GM21526 (cell line): ENCODE data around the gene SYDE1.
"Not testable (repeated sequence)": the region's sequence is repeated elsewhere in the genome, so short reads cannot be mapped to it uniquely, and the experiment has no call there.

Source experiments
- ATAC-seq: cut with Tn5 transposase; IDR thresholded peaks from one replicate; pipeline ENCODE4 v1.9.1; 2021; ENCODE audit warnings: moderate library complexity; ENCODE audit not compliant: unreplicated experiment, low FRiP score

Gene SYDE1, protein sequence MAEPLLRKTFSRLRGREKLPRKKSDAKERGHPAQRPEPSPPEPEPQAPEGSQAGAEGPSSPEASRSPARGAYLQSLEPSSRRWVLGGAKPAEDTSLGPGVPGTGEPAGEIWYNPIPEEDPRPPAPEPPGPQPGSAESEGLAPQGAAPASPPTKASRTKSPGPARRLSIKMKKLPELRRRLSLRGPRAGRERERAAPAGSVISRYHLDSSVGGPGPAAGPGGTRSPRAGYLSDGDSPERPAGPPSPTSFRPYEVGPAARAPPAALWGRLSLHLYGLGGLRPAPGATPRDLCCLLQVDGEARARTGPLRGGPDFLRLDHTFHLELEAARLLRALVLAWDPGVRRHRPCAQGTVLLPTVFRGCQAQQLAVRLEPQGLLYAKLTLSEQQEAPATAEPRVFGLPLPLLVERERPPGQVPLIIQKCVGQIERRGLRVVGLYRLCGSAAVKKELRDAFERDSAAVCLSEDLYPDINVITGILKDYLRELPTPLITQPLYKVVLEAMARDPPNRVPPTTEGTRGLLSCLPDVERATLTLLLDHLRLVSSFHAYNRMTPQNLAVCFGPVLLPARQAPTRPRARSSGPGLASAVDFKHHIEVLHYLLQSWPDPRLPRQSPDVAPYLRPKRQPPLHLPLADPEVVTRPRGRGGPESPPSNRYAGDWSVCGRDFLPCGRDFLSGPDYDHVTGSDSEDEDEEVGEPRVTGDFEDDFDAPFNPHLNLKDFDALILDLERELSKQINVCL

DNA sequence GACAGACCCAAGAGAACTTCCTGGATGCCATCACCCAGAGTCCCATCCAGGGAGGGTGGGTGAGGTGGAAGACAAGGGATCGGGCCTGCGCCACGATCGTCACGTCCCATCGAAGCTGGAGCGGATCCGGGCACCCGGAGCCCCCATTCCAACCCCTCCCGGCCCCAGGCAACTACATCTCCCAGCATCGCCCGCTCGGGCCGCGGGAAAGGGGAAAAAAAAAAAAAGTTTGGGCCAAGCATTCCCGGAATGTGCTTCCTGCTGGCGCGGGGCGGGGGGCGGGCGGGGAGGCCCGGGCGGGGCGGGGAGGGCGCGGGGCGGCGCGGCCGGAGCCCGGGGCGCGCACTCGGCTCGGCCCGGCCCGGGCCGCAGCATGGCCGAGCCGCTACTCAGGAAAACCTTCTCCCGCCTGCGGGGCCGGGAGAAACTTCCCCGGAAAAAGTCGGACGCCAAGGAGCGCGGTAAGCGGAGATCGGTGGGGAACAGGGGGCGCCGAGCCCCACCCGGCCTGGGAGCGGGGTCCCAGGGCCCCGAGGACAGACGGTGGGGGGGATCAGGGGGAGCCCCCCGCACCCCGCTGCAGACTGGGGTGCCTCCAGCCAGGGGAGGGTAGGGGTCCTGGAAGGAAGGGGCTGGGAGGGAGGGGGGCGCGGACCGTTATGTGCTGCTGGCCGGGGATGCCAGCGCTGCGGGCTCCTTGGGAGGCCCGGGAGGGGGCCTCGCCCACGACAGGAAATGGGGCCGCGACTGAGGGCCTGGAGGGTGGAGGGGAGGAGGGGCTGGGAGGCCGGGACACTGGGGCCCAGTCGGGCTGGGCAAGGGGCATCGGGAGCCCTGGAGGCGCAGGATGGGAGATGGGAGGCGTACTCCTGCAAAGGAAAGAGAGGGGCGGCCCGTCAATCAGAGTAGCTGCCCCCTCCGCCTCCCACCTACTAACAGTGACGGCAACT lies at the start of gene SYDE1:
SYDE1 (plus strand) TSS at position 341 of the 950 bp plus-strand sequence; CDS start at position 374, 33 bp downstream.
- ATAC-seq, result no peak

DNA sequence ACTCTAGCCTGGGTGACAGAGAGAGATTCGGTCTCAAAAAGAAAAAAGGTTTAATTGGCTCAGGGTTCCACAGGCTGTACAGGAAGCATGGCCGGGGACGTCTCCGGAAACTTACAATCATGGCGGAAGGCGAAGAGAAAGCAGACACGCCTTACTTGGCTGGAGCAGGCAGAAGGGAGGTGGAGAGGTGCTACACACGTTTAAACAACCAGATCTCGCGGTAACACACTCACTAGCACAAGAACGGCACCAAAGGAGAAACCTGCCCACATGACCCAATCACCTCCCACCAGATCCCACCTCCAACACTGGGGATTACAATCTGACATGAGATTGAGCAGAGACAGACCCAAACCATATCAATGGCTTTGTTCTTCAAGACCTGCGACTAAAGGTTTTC lies 45.2 kb upstream of the SYDE1 start:
- no peak for ATAC-seq

DNA sequence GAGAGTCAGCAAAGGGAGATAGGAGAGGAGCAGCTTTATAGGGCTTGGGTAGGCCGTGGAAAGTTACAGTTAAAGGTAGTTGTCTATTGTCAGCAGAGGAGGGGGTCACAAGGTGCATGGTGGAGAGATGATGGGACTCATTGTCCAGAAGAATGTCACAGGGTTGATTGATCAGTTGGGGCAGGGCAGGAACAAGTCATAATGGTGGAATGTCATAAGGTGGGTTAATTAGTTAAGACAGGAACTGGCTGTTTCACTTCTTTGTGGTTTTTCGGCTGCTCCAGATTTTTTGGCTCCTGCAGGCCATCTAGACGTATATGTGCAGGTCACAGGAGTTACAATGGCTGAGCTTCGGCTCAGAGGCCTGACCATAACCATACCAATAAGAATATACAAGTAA lies 36.8 kb upstream of the SYDE1 start:
- not testable (repeated sequence) for ATAC-seq

DNA sequence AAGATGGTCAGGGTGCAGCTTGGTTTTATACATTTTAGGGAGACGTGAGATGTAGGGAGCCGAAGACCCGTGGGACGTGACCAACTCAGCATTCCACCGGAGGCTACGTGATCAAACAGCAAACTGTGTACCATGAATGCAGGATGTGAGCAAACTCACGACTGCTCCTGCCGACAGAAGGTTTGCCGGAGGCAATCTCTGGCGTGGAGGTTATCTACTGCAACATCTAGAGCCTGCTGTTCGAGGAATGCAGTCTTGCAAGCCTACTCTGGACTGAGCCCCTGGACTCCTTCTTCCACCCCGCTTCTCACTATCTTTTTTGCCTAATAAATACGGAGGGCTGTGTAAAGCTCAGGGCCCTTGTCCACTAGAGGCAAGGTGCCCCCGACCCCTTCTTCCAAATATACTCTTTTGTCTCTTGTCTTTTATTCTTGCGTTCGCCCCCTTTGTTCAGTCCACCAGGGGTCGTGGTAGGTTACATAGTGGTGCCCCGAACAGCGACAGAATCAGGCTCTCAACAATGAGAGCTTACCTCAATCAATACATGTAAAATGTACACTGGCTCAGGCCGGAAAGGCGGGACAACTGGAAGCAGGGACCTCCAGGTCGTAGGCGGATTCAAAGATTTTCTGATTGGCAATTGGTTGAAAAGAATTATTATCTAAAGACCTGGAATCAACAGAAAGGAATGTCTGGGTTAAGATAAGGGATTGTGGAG lies 34.1 kb upstream of the SYDE1 start:
- ATAC-seq, result no peak

DNA sequence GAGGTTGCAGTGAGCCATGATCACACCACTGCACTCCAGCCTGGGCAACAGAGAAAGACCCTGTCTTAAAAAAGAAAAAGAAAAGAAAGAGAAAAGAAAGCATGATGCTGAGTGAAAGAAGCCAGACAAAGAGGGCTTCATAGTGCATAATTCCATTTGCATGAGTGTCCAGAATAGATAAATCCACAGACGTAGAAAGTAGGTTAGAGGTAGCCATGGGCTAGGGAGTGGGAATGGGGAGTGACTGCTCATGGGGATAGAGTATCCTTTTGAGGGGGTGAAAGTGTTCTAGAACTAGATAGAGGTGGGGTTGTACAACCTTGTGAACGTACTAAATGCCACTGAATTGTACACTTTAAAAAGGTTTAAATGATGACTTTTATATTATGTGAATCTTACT lies 32.8 kb upstream of the SYDE1 start:
- no peak for ATAC-seq

DNA sequence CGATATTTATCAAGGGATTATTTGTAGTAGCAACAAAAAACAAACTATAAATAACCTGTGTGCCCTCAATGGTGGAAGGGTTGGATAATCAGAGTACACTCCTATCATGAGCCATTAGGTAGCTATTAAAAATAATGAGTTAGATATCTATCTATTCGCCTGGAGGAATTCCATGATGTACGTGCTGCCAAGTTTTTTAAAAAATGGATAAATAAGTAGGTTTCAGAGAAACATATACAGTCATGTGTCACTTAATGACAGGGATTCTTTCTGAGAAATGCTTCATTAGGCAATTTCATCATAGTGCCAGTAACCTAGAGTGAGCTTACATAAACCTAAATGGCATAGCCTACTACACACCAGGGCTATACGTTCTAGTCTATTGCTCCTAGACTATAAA lies 31.4 kb upstream of the SYDE1 start:
- no peak for ATAC-seq

DNA sequence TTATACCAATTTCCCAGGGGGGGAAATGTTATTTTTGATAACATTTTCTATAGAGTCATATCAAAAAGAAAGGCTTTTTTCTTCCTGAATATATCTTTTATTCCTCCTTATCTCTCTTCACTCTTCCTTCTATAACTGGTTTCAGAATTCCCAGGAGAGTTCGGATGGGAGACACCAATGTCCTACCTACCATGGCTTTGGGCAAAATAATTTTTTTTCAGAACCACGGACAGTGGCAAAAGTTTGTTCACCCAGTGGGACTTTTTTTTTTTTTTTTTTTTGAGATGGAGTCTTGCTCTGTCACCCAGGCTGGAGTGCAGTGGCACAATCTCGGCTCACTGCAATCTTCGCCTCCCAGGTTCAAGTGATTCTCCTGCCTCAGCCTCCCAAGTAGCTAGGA lies 27.2 kb upstream of the SYDE1 start:
- not testable (repeated sequence) for ATAC-seq

DNA sequence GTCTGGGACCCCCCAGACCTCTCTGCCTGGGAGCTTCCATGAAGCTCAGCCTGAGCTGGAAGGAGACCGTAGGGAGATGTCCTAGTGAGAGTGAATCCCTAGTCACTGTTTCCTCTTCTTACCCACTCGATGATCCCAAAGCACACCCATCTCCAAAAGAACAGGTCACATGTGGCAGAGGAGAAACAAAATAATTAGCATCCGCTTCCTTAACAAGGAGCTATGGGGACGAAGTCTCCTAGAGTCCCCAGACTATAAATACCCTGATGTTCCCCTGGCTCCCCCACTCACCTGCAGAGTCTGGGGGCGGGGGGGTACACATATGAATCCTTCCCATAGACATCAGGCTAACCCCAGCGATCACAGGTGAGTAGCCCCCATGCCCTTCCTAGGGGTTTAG lies 25.3 kb upstream of the SYDE1 start, which contains the start of gene OR1I1:
OR1I1 (plus strand) TSS at position 301 of the 400 bp plus-strand sequence. CDS start 4,855 bp downstream, outside the sequence.
- no peak for ATAC-seq

DNA sequence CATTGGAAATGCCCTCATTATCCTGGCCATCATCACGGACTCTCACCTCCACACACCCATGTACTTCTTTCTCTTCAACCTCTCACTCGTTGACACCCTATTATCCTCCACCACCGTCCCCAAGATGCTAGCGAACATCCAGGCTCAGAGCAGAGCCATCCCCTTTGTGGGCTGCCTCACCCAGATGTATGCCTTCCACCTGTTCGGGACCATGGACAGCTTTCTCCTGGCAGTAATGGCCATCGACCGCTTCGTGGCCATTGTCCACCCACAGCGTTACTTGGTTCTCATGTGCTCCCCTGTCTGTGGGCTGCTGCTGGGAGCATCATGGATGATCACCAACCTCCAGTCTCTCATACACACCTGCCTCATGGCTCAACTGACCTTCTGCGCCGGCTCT lies 20.0 kb upstream of the SYDE1 start:
- ATAC-seq, result no peak

DNA sequence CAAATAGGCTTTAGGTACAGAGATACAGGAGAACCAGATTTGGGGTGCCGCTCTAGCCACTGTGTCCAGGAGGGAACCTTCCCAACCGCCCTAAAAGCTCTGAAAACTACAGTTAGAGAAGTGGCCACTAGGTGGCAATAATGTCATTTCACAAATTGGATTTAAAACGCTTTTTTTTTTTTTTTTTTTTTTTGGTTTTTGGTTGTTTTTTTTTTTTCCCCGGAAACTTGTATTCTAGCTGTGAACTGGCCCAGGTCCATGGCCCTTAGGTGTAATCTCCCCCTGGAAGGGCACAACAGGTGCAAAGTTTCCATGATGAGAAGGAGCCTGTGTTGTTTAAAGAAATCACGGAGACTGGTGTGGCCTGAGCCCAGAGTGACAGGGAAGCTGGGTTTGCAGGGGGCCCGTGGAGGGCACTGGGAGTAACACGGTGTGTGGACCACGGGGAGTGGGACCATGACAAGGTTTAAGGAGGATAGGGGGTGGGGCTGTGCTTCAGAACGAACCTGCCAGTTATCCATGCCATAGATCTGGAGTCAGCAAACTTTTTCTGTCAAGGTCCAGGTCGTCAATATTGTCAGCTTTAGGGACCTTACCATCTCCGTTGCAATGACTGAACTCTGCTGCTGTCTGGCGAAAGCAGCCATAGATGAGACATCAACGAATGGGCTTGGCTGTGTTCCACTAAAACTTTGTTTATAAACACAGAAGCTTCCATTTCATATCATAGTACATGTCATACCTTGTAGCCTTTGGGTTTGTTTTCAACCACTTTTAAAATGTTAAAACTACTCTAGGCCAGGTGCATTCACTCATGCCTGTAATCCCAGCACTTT lies 15.1 kb upstream of the SYDE1 start:
- no peak for ATAC-seq

DNA sequence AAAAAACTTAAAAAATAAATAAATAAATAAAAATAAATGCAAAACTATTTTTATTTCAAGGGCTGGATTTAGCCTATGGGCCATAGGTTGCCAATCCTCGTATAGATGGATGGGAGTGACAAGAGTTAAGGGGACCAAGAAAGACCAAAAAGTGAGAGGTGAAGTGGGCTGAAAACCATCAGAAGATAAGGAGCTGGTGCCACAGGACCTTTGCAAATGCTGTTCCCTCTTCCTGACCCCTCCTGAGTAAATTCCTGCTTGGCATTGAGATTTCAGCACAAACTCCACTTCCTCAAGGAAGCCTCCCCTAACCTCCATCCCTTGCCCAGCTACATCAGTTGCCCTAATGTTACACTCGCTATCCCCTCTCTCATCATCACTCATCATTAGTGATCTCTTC lies 14.2 kb upstream of the SYDE1 start:
- no peak for ATAC-seq

DNA sequence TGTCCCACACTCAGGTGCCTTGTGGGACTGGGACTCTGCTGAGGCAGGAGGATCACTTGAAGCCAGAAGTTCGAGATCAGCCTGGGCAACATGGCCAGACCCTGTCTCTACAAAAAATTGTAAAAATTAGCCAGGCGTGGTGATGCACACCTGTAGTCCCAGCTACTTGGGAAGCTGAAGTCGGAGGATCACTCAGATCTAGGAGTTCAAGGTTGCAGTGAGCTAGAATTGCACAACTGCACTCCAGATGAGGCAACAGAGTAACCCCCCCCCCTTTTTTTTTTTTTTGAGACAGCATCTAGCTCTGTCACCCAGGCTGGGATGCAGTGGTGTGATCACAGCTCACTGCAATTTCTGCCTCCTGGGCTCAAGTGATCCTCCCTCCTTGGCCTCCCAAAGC lies 11.0 kb upstream of the SYDE1 start:
- ATAC-seq, result no peak

DNA sequence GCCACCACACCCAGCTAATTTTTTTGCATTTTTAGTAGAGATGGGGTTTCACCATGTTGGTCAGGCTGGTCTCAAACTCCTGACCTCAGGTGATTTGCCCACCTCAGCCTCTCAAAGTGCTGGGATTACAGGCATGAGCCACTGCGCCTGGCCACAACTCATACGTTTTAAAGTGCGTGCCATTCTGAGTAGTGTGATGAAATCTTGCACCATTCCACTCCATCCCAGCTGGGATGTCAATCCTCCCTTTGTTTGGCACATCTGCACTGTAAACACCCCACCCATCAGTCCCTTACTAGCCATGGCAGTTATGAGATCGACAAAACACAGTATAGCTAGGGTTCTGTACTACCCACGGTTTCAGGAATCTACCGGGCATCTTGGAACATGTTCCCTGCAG lies 9.2 kb upstream of the SYDE1 start:
- ATAC-seq, result not testable (repeated sequence)

DNA sequence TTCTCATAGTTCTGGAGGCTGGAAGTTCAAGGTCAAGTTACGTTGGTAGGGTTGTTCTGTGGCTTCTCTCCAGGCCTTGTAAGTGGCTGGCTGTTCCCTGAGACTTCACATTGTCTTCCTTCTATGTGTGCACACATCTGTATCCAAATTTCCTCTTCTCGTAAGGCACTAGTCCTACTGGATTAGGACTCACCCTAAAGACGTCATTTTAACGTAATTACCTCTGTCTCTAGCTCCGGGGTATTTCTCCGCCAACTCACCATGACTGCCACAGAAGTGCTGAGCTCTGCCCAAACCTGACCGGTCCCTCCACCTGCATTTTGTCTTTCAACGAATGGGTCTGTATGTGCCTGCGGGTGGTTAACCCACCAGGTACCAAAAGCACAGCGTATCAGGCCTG lies 8.7 kb upstream of the SYDE1 start:
- ATAC-seq, result no peak

DNA sequence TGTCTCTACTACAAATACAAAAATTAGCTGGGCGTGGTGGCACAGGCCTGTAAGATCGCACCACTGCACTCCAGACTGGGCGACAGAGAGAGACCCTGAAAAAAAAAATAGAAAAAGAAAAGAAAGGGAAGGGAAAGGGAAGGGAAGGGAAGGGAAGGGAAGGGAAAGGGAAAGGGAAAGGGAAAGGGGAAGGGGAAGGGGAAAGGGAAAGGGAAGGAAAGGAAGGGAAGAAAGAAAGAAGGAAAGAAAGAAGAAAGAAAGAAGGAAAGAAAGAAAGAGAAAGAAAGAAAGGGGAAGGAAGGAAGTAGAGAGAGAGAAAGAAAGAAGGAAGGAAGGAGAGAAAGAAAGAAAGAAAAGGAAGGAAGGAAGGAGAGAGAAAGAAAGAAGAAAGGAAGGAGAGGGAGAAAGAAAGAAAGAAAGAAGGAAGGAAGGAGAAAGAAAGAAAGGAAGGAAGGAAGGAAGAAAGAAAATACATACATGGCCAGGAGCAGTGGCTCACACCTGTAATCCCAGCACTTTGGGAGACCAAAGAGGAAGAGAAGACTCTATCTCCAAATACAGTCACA lies 8.1 kb upstream of the SYDE1 start:
- ATAC-seq, result no peak

DNA sequence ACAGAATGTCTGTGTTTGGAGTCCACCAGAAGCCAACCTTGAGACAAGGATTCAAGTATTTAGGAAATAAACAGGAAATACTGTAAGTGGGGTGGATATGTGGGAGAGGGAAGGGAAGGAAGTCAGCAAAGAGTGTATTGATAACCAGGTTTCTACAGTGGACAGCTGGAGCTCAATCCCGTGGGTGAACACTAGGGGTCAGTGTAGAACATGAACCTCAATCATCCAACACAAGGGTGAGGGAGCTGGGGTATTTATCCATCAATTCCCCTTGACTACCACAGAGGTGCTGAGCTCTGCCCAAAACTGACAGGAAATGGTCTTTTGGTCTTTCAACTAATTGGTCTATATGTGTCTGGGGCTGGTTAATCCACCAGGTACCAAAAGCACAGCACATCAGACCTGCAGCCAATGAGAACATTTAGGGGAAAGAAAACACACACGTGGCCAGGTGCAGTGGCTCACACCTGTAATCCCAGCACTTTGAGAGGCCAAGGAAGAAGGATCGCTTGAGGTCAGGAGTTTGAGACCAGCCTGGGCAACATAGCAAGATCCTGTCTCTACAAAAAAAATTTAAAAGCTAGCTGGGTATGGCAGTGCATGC lies 5.6 kb upstream of the SYDE1 start:
- no peak for ATAC-seq

DNA sequence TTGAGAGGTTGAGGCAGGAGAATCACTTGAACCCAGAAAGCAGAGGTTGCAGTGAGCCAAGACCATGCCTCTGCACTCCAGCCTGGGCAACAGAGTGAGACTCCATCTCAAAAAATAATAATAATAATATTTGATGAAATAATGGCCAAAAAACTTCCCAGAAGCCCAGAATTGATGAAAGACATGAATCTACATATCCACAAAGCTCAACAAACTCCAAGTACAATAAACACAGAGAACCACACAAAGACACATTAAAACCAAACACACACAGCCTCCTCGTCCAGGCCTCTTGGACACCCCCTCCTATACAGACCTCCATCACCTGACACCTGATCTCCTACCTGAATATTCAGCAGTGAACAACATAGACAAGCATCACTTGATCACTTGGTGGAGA lies 3.2 kb upstream of the SYDE1 start:
- no peak for ATAC-seq

DNA sequence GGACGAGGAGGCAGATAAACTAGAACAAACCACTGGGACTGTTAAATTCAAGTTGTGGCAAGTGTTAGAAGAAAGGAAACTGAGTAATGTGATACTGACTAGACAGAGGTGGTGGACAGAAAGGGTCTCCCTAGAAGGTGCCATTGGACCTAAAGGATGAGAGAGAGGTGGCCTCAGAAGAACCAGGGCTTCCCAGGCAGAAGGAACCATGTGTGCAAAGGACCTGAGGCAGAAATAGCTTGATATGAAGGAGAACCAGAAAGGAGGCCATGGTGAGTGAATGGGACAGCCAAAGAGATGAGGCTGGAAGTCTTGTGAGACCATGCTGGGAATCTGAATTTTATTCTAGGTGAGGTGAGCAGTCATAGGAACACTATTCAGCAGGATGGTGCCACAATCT lies 2.8 kb upstream of the SYDE1 start:
- no peak for ATAC-seq

DNA sequence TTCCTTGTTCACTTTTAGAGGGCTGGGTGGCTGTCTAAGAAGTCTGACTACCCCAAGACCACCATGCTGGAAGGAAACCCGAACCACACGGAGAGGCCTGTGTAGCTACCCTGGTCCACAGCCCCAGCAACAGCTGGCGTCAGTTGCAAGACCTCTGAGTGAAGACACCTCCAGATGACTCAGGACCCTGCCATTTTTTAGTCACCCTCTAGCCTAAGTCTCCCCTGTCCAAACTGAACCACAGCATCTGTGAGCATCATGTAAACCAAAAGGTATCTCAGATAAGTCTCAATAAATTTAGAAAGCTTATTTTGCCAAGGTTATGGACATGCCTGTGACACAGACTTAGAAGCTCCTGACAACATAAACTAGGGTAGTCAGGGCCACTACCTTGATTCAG lies 2.2 kb upstream of the SYDE1 start:
- ATAC-seq, result no peak
